NCI-H2107 treated with DMSO at 0.1 percent for 48 hours (cell line): Measurements from ENCODE around the gene TMEM156.
A peak's percentile ranks its signal among the peaks of the same experiment; 100 is the strongest.
"Not testable (repeated sequence)": the region's sequence is repeated elsewhere in the genome, so short reads cannot be mapped to it uniquely, and the experiment has no call there.

Experiments
- DNase-seq: peaks from one replicate; lab custom pipeline; 2025; ENCODE audit not compliant: unreplicated experiment; lab: John Stamatoyannopoulos, UW

TMEM156 gene

GRCh38 chr4:38994135-38994534 is 38.1 kb downstream of the TMEM156 start:
- no peak for DNase-seq

GRCh38 chr4:38993683-38994082 is 38.5 kb downstream of the TMEM156 start:
- DNase-seq = no peak

- no peak for DNase-seq
These were observed 42.0 kb downstream of the TMEM156 start for GRCh38 chr4:38990241-38990640.

GRCh38 chr4:38989487-38989886 is 42.7 kb downstream of the TMEM156 start:
- DNase-seq = no peak

GRCh38 chr4:38988353-38988752 is 43.9 kb downstream of the TMEM156 start:
- not testable (repeated sequence) for DNase-seq

GRCh38 chr4:38987491-38987890 is 44.7 kb downstream of the TMEM156 start:
- DNase-seq = no peak

GRCh38 chr4:38985410-38986100 is 46.7 kb downstream of the TMEM156 start:
- DNase-seq = no peak

GRCh38 chr4:38983787-38984598 is 48.2 kb downstream of the TMEM156 start:
- no peak for DNase-seq

- DNase-seq = no peak
These were observed 48.9 kb downstream of the TMEM156 start for GRCh38 chr4:38983291-38983690.

- DNase-seq = no peak
These were observed 49.7 kb downstream of the TMEM156 start for GRCh38 chr4:38982361-38983095.

- DNase-seq = no peak
These were observed 51.1 kb downstream of the TMEM156 start for GRCh38 chr4:38980903-38981676.

GRCh38 chr4:38979511-38980230 is 52.5 kb downstream of the TMEM156 start:
- DNase-seq = no peak

- DNase-seq = no peak
These were observed 53.1 kb downstream of the TMEM156 start for GRCh38 chr4:38979081-38979480.

GRCh38 chr4:38976308-38976707 is 55.9 kb downstream of the TMEM156 start:
- no peak for DNase-seq

GRCh38 chr4:38968668-38969067 is 63.5 kb downstream of the TMEM156 start:
- DNase-seq = no peak

- peak; percentile 7 for DNase-seq
These were observed 64.7 kb downstream of the TMEM156 start for GRCh38 chr4:38967260-38968095.

- DNase-seq = no peak
These were observed 66.3 kb downstream of the TMEM156 start for GRCh38 chr4:38965866-38966265.

- DNase-seq = no peak
These were observed 67.0 kb downstream of the TMEM156 start for GRCh38 chr4:38964942-38965775.

- not testable (repeated sequence) for DNase-seq
These were observed 73.0 kb downstream of the TMEM156 start for GRCh38 chr4:38959248-38959647.
